Spleen (tissue), 7 donors: ENCODE results near the gene SETD4.

ENCODE experiments used
- POLR2A ChIP-seq, 3 donors: fragments of 450-650 bp; IDR thresholded peaks; one replicate each; pipeline ENCODE4 v1.5.1; 2017; ENCODE audit warnings: antibody characterized with exemption in 3 of 3, mild to moderate bottlenecking in 1 of 3
- TF ChIP-seq, protein P1 (sequence below), 11 experiments: fragments of 200-600 bp in 7 of 11; fragments of 450-650 bp in 4 of 11; sonication (generic) in 4 of 11; IDR thresholded peaks in 8 of 11; conservative IDR thresholded peaks in 3 of 11; 1 replicate in 7 of 11; 2 replicates in 4 of 11; pipeline versions ENCODE4 v1.4.0 to v1.8.0; 2016 to 2021; ENCODE audit warnings: antibody characterized with exemption in 11 of 11, inconsistent platforms in 4 of 11, mild to moderate bottlenecking in 1 of 11
- donor health status: DM: no; HTN: no; CAD: no; lungs with moderate emphysema.
- donor health status: DM: no; HTN: no; CAD: no.
- donor health status: DM: no; HTN: no; CAD: no.

DNA sequence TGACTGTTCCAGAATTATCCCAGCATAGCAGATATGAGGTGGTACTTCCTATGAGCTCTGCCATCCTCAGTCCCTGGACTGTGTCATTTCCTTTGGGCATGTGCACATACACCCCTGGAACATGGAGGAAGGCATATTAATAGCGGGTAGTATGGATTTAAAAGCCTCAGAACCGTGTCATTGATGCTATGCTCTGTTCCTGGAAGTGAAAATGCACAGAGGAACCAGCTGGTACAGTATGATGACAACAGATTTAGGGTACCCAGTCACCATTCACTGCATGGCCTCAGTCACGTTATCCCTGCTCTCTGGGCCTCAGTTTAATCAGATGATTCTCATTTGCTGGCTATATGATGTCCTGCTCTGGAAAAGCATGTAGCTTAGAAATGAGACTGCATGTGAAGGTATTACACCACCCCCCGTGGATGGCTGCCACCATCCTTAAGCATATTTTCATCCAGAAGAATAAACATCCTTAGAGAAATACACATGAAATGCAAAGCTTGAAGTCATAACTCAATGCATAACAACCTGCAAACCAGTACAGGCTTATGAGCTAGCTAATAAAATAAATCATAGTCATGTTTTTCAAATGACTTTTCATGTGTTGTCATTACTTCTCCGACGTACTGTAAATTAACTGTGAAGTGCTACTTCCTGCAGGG is 37.8 kb downstream of the SETD4 start:
- TF ChIP-seq POLR2A (IDR thresholded peaks at IDR 0.05): no peak
- TF ChIP-seq, protein P1, sequence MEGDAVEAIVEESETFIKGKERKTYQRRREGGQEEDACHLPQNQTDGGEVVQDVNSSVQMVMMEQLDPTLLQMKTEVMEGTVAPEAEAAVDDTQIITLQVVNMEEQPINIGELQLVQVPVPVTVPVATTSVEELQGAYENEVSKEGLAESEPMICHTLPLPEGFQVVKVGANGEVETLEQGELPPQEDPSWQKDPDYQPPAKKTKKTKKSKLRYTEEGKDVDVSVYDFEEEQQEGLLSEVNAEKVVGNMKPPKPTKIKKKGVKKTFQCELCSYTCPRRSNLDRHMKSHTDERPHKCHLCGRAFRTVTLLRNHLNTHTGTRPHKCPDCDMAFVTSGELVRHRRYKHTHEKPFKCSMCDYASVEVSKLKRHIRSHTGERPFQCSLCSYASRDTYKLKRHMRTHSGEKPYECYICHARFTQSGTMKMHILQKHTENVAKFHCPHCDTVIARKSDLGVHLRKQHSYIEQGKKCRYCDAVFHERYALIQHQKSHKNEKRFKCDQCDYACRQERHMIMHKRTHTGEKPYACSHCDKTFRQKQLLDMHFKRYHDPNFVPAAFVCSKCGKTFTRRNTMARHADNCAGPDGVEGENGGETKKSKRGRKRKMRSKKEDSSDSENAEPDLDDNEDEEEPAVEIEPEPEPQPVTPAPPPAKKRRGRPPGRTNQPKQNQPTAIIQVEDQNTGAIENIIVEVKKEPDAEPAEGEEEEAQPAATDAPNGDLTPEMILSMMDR (IDR thresholded peaks at IDR 0.05 in 8 of 11, conservative IDR thresholded peaks at IDR 0.05 in 3 of 11): no peak
